Gastrocnemius medialis (tissue), 4 donors: ENCODE measurements around the gene PAH. TPM values are rescaled to one million over a fixed set of nuclear protein-coding genes. Genes with fewer than 3 reads are reported as not detected.

Source experiments
- ATAC-seq, 2 donors: fragments of 150-250 bp; one replicate each; pipeline ENCODE4 v1.9.1; 2016
- DNase-seq, 2 donors: peaks; one replicate each; pipeline ENCODE4 v3.0.0-alpha.2; 2019
- H3K27ac ChIP-seq, 4 donors: fragments of 200-600 bp; sonication (generic); 1 replicate in 1 of 4; 2 replicates in 3 of 4; pipeline ENCODE4 v1.5.1; 2016 to 2018; ENCODE audit warnings: mild to moderate bottlenecking in 2 of 4, moderate library complexity in 1 of 4
- H3K27me3 ChIP-seq, 3 donors: fragments of 200-600 bp; sonication (generic) in 2 of 3; 1 replicate in 1 of 3; 2 replicates in 2 of 3; pipeline versions ENCODE4 v1.5.1 to v1.6.0; 2016 to 2019; ENCODE audit warnings: mild to moderate bottlenecking in 1 of 3, moderate library complexity in 1 of 3
- H3K36me3 ChIP-seq, 2 donors: fragments of 200-600 bp; sonication (generic) in 1 of 2; one replicate each; pipeline ENCODE4 v1.5.1; 2017 to 2018
- H3K4me1 ChIP-seq, 2 donors: fragments of 200-600 bp; sonication (generic) in 1 of 2; one replicate each; pipeline ENCODE4 v1.5.1; 2016 to 2017; ENCODE audit warnings: mild to moderate bottlenecking in 2 of 2
- H3K4me3 ChIP-seq, 4 donors: fragments of 200-600 bp; sonication (generic) in 3 of 4; 1 replicate in 1 of 4; 2 replicates in 3 of 4; pipeline ENCODE4 v1.5.1; 2016 to 2019; ENCODE audit warnings: mild to moderate bottlenecking in 2 of 4
- H3K9me3 ChIP-seq, 3 donors: fragments of 200-600 bp; sonication (generic) in 2 of 3; 1 replicate in 1 of 3; 2 replicates in 2 of 3; pipeline ENCODE4 v1.5.1; 2016 to 2019
- CTCF ChIP-seq, 5 experiments: fragments of 450-650 bp in 3 of 5; fragments of 200-600 bp in 2 of 5; sonication (generic) in 2 of 5; IDR thresholded peaks in 4 of 5; conservative IDR thresholded peaks in 1 of 5; 1 replicate in 4 of 5; 2 replicates in 1 of 5; pipeline ENCODE4 v1.5.1; 2016 to 2019; ENCODE audit warnings: antibody characterized with exemption in 5 of 5, mild to moderate bottlenecking in 3 of 5, moderate library complexity in 3 of 5
- POLR2A ChIP-seq, 2 donors: fragments of 450-650 bp; IDR thresholded peaks; one replicate each; pipeline ENCODE4 v1.6.1; 2017; ENCODE audit warnings: antibody characterized with exemption in 2 of 2, mild to moderate bottlenecking in 2 of 2, moderate library complexity in 2 of 2
- in situ Hi-C, 4 donors: fragments of 200-750 bp; cut with MboI; loops; one replicate each; pipeline versions ENCODE4 v1.15.0 to v1.8.0; 2017; ENCODE audit warnings: low sequenced_read_pairs in 4 of 4
- intact Hi-C: fragments of 100-400 bp; cut with DNase I; formaldehyde crosslinking; loops from one replicate; pipeline ENCODE4 v1.15.1; 2023; ENCODE audit warnings: low total_unique reads
- total RNA-seq, 4 donors: library from RNA; depleted of rRNA; stranded (reverse); fragments of >200 nt; gene quantifications; one replicate each; pipeline versions ENCODE4 v1.1.0 to v1.2.3, GENCODE V29; 2016

The PAH gene
- total RNA-seq = 1 to 10 TPM in 2 of 4 donors, not detected in 2; 1.2 to 3.6 TPM

- ATAC-seq (no peak), DNase-seq (no peak)
- Histone ChIP-seq H3K4me1 (no peaks in the 10 kb centered on the region), H3K4me3 (no peak within 1 kb of the TSS), H3K36me3 (no peaks in the 10 kb centered on the region), H3K27ac (no peak within 1 kb of the TSS), H3K9me3 (no peaks in the 10 kb centered on the region), H3K27me3 (peaks cover 0 to 4% (median 2%) of the 10 kb centered on the region in 3 donors)
- intact Hi-C loops = no loop called here
- no peak for TF ChIP-seq POLR2A (IDR thresholded peaks at IDR 0.05)
- no peak for TF ChIP-seq CTCF (IDR thresholded peaks at IDR 0.05 in 4 of 5, conservative IDR thresholded peaks at IDR 0.05 in 1 of 5)
- in situ Hi-C loops = no loop called here
These were observed at the start of gene PAH for GRCh38 chr12:102917026-102917787. Gene PAH, minus strand, starts transcription at chr12:102917244. Its CDS starts 114 bp downstream, at chr12:102917130.

DNA sequence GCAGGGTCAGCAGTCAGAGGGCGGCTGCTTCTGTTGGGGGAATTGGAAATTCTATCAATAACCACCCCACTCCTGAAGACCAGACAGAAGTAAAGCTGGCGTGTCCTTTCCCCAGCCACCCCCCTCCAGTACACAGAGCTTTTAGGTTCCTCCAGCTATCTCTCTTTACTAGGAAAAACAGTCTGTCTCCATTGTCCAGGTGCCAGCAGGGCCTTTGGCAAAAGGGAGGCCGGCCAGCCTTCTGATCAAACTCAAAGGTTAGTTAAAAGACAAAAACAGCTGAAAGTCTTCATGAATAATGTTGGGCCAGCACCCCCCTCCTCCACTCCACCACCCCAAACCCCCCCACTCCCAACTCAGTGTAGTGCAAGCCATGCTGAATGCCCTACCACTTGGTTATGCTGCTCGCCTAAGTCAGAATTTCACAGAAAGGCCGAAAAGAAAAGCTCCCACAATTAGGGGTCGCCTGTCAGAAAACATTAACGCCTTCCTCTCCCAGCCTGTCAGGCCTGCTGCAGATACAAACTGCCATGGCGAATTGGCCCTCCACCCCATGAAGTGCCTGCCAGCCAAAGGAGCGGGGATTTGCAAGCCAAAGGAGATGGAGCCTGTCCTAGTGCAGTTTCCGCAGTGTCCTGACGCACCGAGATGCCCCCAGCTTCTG, 49.3 kb upstream of the PAH start:
- in situ Hi-C loops = no loop called here
- H3K27me3 ChIP-seq = peaks cover 42 to 58% (median 45%) of the 10 kb centered on the region in 3 donors

GRCh38 chr12:102965281-102966155, 48.5 kb upstream of the PAH start:
- no peaks in the 10 kb centered on the region for H3K36me3 ChIP-seq
- no peak for DNase-seq
- no peak overlapping the region for H3K27ac ChIP-seq
- in situ Hi-C loops = no loop called here
- no peak overlapping the region for H3K4me3 ChIP-seq
- H3K4me1 ChIP-seq = no peaks in the 10 kb centered on the region
- no peak for TF ChIP-seq POLR2A (IDR thresholded peaks at IDR 0.05)
- intact Hi-C loops = no loop called here
- peaks cover 50 to 66% (median 51%) of the 10 kb centered on the region in 3 donors for H3K27me3 ChIP-seq
- no peaks in the 10 kb centered on the region for H3K9me3 ChIP-seq
- no peak for ATAC-seq

More for the DNA sequence above, 49.3 kb upstream of the PAH start:
- no peak overlapping the region for H3K4me3 ChIP-seq
- H3K36me3 ChIP-seq = no peaks in the 10 kb centered on the region
- DNase-seq = no peak
- no peaks in the 10 kb centered on the region for H3K9me3 ChIP-seq
- no peak overlapping the region for H3K27ac ChIP-seq
- no peak for ATAC-seq
- TF ChIP-seq CTCF (IDR thresholded peaks at IDR 0.05 in 4 of 5, conservative IDR thresholded peaks at IDR 0.05 in 1 of 5) (no peak), POLR2A (IDR thresholded peaks at IDR 0.05) (no peak)
- intact Hi-C loops = no loop called here
- no peaks in the 10 kb centered on the region for H3K4me1 ChIP-seq

DNA sequence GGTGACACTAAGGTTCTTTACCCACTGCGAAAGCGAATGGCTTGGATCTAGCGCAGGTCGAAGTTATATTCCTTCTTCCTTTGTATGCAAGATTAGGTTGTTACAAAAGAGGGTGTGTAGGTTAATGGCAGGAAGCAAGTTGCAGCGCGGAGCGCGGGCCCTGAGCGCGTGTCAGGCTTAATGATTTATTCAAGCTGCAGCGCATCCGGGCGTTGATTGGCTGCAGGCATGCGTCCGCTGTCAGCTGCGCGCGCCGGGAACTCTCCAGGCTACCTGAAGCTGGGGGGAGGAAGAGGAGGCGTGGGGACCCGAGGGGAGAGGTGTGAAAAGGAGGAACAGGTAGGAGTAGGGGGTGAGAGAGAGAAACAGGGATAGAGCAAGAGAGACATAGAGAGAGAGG, 47.8 kb upstream of the PAH start:
- Histone ChIP-seq H3K27me3 (peaks cover 56 to 73% (median 58%) of the 10 kb centered on the region in 3 donors), H3K9me3 (no peaks in the 10 kb centered on the region), H3K4me3 (no peak overlapping the region), H3K36me3 (no peaks in the 10 kb centered on the region), H3K4me1 (no peaks in the 10 kb centered on the region), H3K27ac (no peak overlapping the region)
- TF ChIP-seq POLR2A (IDR thresholded peaks at IDR 0.05) (no peak), CTCF (IDR thresholded peaks at IDR 0.05 in 4 of 5, conservative IDR thresholded peaks at IDR 0.05 in 1 of 5) (no peak)
- no peak for DNase-seq
- in situ Hi-C loops (no loop called here), intact Hi-C loops (no loop called here)
- ATAC-seq = no peak
